Right atrium auricular region (tissue), 2 donors: ENCODE data around the gene CD44. TPM values are rescaled to one million over a fixed set of nuclear protein-coding genes. Genes with fewer than 3 reads are reported as not detected.

Source experiments
- DNase-seq: peaks from one replicate; pipeline ENCODE4 v3.0.0-alpha.2; 2019; ENCODE audit warnings: low spot score
- H3K27ac ChIP-seq, 2 donors: fragments of 200-600 bp; sonication (generic); 1 replicate in 1 of 2; 2 replicates in 1 of 2; pipeline ENCODE4 v1.5.1; 2016 to 2019
- H3K27me3 ChIP-seq, 2 donors: fragments of 200-600 bp; sonication (generic); one replicate each; pipeline versions ENCODE4 v1.5.1 to v1.6.0; 2017 to 2019
- H3K36me3 ChIP-seq: fragments of 200-600 bp; sonication (generic); one replicate; pipeline ENCODE4 v1.5.1; 2016
- H3K4me1 ChIP-seq, 2 donors: fragments of 200-600 bp; sonication (generic); one replicate each; pipeline versions ENCODE4 v1.5.1 to v1.6.0; 2017 to 2019
- H3K4me3 ChIP-seq, 2 donors: fragments of 200-600 bp; sonication (generic); 1 replicate in 1 of 2; 2 replicates in 1 of 2; pipeline ENCODE4 v1.5.1; 2017 to 2019; ENCODE audit warnings: mild to moderate bottlenecking in 1 of 2, moderate library complexity in 1 of 2
- H3K9me3 ChIP-seq, 2 donors: fragments of 200-600 bp; sonication (generic); one replicate each; pipeline ENCODE4 v1.5.1; 2019
- CTCF ChIP-seq, 2 donors: fragments of 200-600 bp; sonication (generic); IDR thresholded peaks; one replicate each; pipeline ENCODE4 v1.5.1; 2019; ENCODE audit warnings: antibody characterized with exemption in 2 of 2
- total RNA-seq, 2 donors: library from RNA; depleted of rRNA; stranded (reverse); fragments of >200 nt; gene quantifications; one replicate each; pipeline ENCODE4 v1.1.0, GENCODE V29; 2016

Gene CD44
- total RNA-seq, 2 donors from 2014 or later = 26.8 to 37.3 TPM

GRCh38 chr11:35192347-35192746 lies 53.4 kb downstream of the CD44 start:
- Histone ChIP-seq H3K9me3 (no peaks in the 10 kb centered on the region), H3K27ac (peak overlapping the region; percentile 4 to 51), H3K4me3 (no peak overlapping the region), H3K36me3 (peaks cover 16% of the 10 kb centered on the region), H3K4me1 (peaks cover 0 to 31% of the 10 kb centered on the region in 2 donors), H3K27me3 (no peaks in the 10 kb centered on the region)
- no peak for DNase-seq
- TF ChIP-seq CTCF (IDR thresholded peaks at IDR 0.05) = no peak

GRCh38 chr11:35193767-35194166 lies 54.8 kb downstream of the CD44 start:
- no peak for TF ChIP-seq CTCF (IDR thresholded peaks at IDR 0.05)
- Histone ChIP-seq H3K4me1 (peaks cover 0 to 31% of the 10 kb centered on the region in 2 donors), H3K27ac (no peak overlapping the region), H3K36me3 (peaks cover 11% of the 10 kb centered on the region), H3K4me3 (no peak overlapping the region), H3K9me3 (no peaks in the 10 kb centered on the region), H3K27me3 (no peaks in the 10 kb centered on the region)
- DNase-seq = no peak

- H3K4me3 ChIP-seq = no peak overlapping the region
- H3K27ac ChIP-seq = no peak overlapping the region
- no peaks in the 10 kb centered on the region for H3K36me3 ChIP-seq
- no peak for DNase-seq
- no peak for TF ChIP-seq CTCF (IDR thresholded peaks at IDR 0.05)
- no peaks in the 10 kb centered on the region for H3K9me3 ChIP-seq
- peaks cover 0 to 9% of the 10 kb centered on the region in 2 donors for H3K4me1 ChIP-seq
- H3K27me3 ChIP-seq = no peaks in the 10 kb centered on the region
Observed at GRCh38 chr11:35197292-35197691, 58.3 kb downstream of the CD44 start.

- Histone ChIP-seq H3K4me1 (no peaks in the 10 kb centered on the region), H3K9me3 (no peaks in the 10 kb centered on the region), H3K36me3 (peaks cover 7% of the 10 kb centered on the region), H3K27ac (no peak overlapping the region), H3K4me3 (no peak overlapping the region), H3K27me3 (no peaks in the 10 kb centered on the region)
- DNase-seq = no peak
- no peak for TF ChIP-seq CTCF (IDR thresholded peaks at IDR 0.05)
Observed at GRCh38 chr11:35200811-35201341, 61.9 kb downstream of the CD44 start.

GRCh38 chr11:35204614-35205013 lies 65.6 kb downstream of the CD44 start:
- H3K4me3 ChIP-seq = no peak overlapping the region
- H3K36me3 ChIP-seq = peaks cover 16% of the 10 kb centered on the region
- no peak for TF ChIP-seq CTCF (IDR thresholded peaks at IDR 0.05)
- no peaks in the 10 kb centered on the region for H3K4me1 ChIP-seq
- DNase-seq = no peak
- no peak overlapping the region for H3K27ac ChIP-seq
- no peaks in the 10 kb centered on the region for H3K27me3 ChIP-seq
- peaks cover 0 to 2% of the 10 kb centered on the region in 2 donors for H3K9me3 ChIP-seq

- Histone ChIP-seq H3K4me3 (no peak overlapping the region), H3K36me3 (peaks cover 21% of the 10 kb centered on the region), H3K9me3 (peaks cover 0 to 10% of the 10 kb centered on the region in 2 donors), H3K27ac (no peak overlapping the region), H3K27me3 (no peaks in the 10 kb centered on the region), H3K4me1 (no peaks in the 10 kb centered on the region)
- DNase-seq = no peak
- TF ChIP-seq CTCF (IDR thresholded peaks at IDR 0.05) = no peak
Observed at GRCh38 chr11:35206616-35207015, 67.6 kb downstream of the CD44 start.
